ENCODE data around the gene CPLX3. TPM values are rescaled to one million over a fixed set of nuclear protein-coding genes. Genes with fewer than 3 reads are reported as not detected.

Gene CPLX3
- total RNA-seq, 1 donor: not detected

GRCh38 chr15:74820056-74820455 is 6.4 kb upstream of the CPLX3 start:
- DNase-seq (ENCODE audit: low read depth): no peak
- TF ChIP-seq CTCF (IDR thresholded peaks at IDR 0.05; ENCODE audit: insufficient read depth, low read length): no peak
- no peak overlapping the region for H3K4me3 ChIP-seq (ENCODE audit: low read depth, low read length)

GRCh38 chr15:74821091-74821789 is 5.2 kb upstream of the CPLX3 start:
- TF ChIP-seq CTCF (IDR thresholded peaks at IDR 0.05; ENCODE audit: insufficient read depth, low read length): no peak
- DNase-seq (ENCODE audit: low read depth): no peak
- no peak overlapping the region for H3K4me3 ChIP-seq (ENCODE audit: low read depth, low read length)

GRCh38 chr15:74821790-74822158 is 4.7 kb upstream of the CPLX3 start:
- TF ChIP-seq CTCF (IDR thresholded peaks at IDR 0.05; ENCODE audit: insufficient read depth, low read length): no peak

DNA sequence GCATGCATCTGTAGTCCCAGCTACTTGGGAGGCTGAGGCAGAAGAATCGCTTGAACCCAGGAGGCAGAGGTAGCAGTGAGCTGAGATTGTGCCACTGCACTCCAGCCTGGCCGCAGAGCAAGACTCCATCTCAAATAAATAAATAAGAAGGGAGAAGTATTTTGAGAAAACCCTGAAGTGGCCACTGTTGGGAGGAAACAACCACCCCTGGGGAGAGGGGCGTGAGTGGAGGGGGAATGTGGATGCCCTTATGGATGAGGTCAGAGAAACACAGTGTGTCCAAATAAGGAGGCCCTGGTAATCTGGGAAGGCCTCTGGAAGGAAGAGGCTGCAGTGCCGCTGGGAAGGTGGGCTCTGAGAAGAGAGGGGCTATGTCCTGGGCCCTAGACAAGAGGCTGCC is 4.2 kb upstream of the CPLX3 start:
- no peak for TF ChIP-seq CTCF (IDR thresholded peaks at IDR 0.05; ENCODE audit: insufficient read depth, low read length)
- H3K4me3 ChIP-seq (ENCODE audit: low read depth, low read length): no peak overlapping the region
- no peak for DNase-seq (ENCODE audit: low read depth)

More at GRCh38 chr15:74821790-74822158, 4.7 kb upstream of the CPLX3 start:
- DNase-seq (ENCODE audit: low read depth): no peak
- no peak overlapping the region for H3K4me3 ChIP-seq (ENCODE audit: low read depth, low read length)

DNA sequence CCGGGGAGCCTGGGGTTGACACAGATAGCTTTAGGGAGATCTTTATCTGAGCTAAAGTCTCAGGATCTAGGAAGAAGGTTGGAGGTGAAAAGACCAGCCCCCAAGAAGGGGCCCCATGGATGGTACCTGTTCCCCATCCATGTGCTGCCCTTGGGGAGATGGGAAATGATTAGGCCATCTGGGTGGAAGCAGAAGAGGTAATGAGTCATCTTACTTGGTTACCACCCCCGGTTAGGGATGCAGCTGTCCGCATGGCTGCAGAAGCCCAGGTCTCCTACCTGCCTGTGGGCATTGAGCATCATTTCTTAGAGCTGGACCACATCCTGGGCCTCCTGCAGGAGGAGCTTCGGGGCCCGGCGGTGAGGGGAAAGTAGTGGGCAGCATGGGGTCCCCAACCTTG is 3.1 kb upstream of the CPLX3 start:
- no peak overlapping the region for H3K4me3 ChIP-seq (ENCODE audit: low read depth, low read length)
- TF ChIP-seq CTCF (IDR thresholded peaks at IDR 0.05; ENCODE audit: insufficient read depth, low read length): no peak
- no peak for DNase-seq (ENCODE audit: low read depth)

DNA sequence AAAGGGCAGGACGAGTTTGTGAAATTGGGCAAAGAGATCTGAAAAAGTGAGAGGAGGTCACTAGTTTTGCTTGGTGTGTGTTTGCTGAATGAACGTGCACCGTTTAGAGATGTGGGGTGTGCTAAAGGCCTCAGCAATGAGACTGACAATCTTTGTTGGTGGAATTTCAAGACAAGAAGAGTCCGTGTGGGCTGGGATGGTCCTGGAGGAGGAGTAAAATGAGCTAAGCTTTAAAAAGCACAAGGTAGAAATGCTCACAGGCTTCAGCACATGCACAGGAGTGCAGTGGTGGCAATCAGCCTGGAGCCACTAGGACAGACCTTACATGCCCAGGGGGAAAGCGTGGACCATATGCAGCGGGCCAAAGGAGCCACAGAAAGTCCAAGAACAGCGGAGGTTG is 1.5 kb upstream of the CPLX3 start:
- no peak for DNase-seq (ENCODE audit: low read depth)
- TF ChIP-seq CTCF (IDR thresholded peaks at IDR 0.05; ENCODE audit: insufficient read depth, low read length): no peak
- no peak overlapping the region for H3K4me3 ChIP-seq (ENCODE audit: low read depth, low read length)

GRCh38 chr15:74825866-74826265 is 561 bp upstream of the CPLX3 start:
- no peak for TF ChIP-seq CTCF (IDR thresholded peaks at IDR 0.05; ENCODE audit: insufficient read depth, low read length)
- DNase-seq (ENCODE audit: low read depth): no peak
- H3K4me3 ChIP-seq (ENCODE audit: low read depth, low read length): no peak overlapping the region
